Stimulated activated CD8-positive, alpha-beta memory T cell treated with anti-CD3 and anti-CD28 coated beads, Interleukin-4, amount 100 ng/mL, for 1 hour (primary cell): ENCODE data around the gene STXBP4.

Experiments used
- DNase-seq, 2 donors: peaks; one replicate each; pipeline ENCODE4 v3.0.0-alpha.2; 2020; ENCODE audit warnings: low read depth in 2 of 2, low spot score in 1 of 2

STXBP4 gene

GRCh38 chr17:54971147-54971546, 2.6 kb downstream of the STXBP4 start:
- no peak for DNase-seq

GRCh38 chr17:54971901-54972300, 3.3 kb downstream of the STXBP4 start:
- no peak for DNase-seq

GRCh38 chr17:54972406-54973138, 4.0 kb downstream of the STXBP4 start:
- DNase-seq: no peak

DNA sequence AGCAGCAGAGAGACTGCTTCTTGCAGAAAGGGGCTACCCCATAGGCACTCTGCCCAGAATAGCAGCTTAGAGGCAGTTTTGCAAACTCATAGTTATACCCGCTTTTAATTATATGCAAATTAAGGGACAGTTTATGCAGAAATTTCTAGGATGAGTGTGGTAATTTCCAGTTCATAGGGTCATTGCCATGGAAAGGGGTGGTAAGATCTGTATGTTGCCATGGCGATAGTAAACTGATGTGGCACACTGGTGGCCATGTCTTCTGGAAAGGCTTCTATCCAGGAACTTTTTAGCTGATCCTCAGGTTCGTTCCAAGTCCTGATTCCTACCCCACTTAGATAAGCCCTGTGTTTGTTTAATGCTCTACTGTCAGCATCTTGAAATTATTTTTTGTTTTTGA, 6.2 kb downstream of the STXBP4 start:
- no peak for DNase-seq

GRCh38 chr17:54976316-54976715, 7.8 kb downstream of the STXBP4 start:
- DNase-seq: no peak

DNA sequence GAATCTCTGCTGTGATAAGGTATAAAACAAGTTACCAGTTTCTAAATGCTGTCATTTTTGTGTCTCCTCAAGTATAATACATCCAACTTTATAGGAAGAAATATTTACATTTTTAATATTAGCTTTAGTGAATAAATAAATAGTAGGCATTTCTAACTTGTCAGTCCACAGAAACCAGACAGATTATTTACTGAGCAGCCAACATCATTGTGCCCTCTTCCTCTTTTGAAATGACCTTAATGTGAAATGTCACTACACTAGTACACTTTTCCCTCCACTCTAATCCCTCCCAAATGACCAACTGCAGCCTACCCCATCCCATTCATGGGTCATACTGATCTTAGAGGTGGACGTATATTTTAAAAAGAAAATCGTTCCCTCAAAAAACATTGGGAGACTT, 9.2 kb downstream of the STXBP4 start:
- no peak for DNase-seq

DNA sequence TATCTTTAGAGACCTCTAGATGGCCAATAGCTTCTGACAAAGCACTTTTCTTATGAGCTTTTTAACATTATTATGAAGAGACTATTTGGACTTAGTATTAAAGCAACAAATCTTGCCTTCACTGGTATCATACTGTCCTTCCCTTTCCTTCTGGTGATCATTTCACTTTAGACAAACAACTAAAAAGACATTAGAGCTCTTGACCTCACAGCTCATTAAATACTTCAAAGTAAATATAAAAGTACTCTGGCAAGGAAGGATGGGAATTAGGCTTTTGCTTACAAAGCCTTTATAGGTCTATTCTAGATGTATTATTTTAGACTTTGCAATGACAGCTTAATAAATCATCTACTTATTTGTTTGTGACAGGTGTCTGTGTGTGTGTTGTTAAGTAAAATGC, 11.1 kb downstream of the STXBP4 start:
- DNase-seq: no peak

GRCh38 chr17:54980375-54980774, 11.8 kb downstream of the STXBP4 start:
- DNase-seq: no peak

DNA sequence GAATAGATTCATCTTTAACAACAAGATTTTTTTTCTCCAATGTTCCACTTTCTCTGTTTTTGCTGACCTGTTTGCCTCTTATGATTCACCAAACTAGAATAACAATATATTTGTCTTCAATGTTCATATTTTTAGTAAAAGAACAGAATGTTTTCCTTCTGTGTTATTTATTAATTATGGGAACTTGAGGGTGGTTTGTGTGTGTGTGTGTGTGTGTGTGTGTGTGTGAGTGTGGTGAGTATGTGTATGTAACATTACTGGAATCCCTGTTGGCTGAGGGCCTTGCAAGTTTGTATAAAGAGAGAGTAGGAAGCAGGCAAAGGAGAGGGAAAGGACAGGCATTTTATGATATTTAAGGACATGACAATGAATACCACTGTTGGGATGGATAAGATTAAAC, 13.8 kb downstream of the STXBP4 start:
- no peak for DNase-seq

DNA sequence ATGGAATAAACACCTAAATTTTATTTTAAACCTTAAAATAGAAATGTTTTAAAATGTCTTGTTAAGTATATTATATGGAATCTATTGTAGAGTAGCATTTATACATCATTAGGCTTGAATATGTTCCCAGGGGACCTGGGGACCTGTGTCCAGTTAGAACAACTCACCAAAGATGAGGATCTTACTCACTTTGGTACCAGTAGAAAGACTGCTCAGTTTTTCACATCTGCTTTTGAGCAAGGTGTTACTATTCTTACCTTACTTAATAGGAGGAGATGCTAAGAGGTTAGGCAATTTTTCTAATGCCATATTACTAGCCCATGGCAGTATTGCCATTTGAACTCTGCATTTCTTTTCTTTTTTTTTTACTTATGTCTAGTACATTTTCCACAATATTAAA, 14.7 kb downstream of the STXBP4 start:
- no peak for DNase-seq

- DNase-seq: no peak
Observed at GRCh38 chr17:54985476-54985875, 16.9 kb downstream of the STXBP4 start.

GRCh38 chr17:54990118-54990517, 21.6 kb downstream of the STXBP4 start:
- no peak for DNase-seq

DNA sequence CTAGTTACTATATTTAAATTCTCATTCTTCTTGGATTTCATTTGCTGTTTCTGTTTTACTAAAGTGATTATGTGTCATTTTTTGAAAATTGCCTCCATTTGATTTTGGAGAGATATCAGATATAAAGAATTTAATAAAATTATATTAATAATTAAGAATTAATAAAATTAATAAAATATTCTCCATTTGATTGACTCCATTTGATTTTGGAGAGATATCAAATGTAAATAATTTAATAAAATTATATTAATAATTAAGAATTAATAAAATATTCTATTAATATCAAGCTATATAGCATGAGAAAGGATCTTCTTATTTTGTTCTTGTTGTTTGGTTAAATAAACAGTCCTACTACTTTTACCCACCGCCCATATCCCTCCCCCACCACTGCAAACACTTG, 23.0 kb downstream of the STXBP4 start:
- DNase-seq: no peak

DNA sequence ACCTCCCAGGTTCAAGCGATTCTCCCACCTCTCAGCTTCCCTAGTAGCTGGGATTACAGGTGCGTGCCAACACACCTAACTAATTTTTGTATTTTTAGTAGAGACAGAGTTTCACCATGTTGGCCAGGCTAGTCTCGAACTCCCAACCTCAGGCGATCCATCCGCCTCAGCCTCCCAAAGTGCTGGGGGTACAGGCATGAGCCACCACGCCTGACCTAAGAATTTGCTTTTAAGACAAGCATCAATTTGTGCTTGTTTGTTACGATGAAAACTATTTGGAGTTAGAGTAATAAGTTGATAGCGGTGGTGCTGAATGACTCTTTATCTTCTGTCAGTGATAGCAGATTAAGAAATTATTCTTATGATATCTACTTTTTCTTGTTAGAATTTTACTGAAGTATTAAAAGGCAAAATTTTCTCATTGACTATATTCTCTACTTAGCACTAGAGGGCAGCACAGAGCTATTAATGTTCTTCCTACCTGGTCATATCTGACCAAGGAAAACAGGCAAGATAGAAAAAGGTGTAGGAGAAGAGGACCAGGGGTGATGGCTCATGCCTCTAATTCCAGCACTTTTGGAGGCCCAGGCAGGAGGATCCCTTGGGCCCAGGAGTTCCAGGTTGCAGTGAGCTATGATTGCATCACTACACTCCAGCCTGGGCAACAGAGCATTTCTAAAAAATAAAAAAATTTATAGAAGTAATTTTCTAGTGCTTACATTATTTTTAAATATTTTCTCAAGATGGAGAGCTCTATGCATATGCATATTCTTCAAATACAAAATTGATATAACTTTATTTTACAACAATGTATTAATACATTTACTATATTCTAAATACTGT, 24.5 kb downstream of the STXBP4 start:
- no peak for DNase-seq

GRCh38 chr17:54996441-54996840, 27.9 kb downstream of the STXBP4 start:
- no peak for DNase-seq

- DNase-seq: no peak
Observed at GRCh38 chr17:55002458-55002857, 33.9 kb downstream of the STXBP4 start.

DNA sequence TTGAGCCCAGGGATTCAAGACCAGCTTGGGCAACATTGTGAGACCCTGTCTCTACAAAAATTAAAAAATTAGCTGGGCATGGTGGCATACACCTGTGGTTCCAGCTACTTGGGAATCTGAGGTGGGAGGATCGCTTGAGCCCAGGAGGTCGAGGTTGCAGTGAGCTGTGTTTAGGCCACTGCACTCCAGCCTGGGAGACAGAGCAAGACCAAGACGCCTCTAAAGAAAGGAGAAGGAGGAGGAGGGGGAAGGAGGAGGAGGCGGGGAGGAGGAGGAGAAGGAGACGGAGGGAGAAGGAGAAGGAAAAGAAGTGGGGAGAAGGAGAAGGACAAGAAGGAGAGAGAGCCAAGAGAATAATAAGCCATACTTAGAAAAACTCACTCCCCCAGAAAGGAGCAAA, 35.9 kb downstream of the STXBP4 start:
- DNase-seq: no peak

DNA sequence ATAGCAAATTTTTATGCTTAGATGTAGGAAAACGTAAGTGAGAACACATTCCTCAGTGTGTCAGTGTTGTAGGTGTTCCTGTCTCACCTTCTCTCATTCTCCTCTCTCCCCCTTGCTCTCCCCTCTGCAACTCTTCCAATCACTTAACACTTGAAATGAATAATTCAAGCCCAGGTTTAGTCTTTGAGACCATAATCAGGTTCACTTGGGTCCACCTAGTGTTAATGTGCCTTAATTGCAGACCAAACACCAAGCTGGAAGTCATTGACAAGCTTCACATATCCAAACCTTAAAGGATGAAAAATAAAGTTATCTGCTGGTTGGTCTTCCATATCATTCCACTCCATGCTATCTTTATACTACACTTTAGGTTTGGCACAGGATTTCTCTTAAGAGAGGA, 37.0 kb downstream of the STXBP4 start:
- DNase-seq: no peak

DNA sequence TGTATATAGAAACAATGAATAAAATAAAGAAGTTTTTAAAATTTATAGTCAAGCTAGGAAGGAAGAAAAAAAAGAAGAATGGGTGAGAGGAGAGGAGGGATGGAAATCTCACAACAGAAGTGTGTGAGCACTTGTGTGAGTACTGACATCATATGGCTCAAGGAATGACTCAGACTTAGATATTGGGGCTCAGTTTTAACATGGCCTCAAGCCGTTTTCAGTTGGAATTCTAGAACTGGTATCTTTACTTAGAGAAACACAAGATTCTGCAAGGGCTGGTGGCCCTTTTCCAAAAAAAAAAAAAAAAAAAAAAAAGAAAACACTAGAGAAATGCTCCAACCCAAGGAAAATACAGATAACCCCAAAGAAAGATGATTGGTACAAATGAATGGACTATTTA, 55.1 kb downstream of the STXBP4 start:
- no peak for DNase-seq

- no peak for DNase-seq
Observed at GRCh38 chr17:55037828-55038227, 69.3 kb downstream of the STXBP4 start.

DNA sequence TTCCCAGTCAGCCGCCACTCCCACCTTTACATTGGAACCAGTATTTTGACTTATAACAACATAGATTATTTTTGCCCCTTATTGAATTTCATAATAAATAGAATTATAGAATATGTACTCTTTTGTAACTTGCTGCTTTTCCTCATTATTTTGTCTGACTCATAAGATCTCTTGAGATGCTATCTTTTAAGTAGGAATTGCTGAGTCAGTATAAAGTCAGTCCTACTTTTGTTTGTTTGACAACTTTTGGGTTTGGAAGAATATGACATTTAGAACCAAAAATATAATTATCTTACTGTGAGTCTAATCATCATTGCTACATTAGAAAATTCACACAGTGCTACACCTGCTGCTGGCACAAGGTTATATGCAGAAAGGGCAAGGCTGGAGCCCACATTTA, 69.7 kb downstream of the STXBP4 start:
- no peak for DNase-seq

- DNase-seq: no peak
Observed at GRCh38 chr17:55040611-55041010, 72.0 kb downstream of the STXBP4 start.

DNA sequence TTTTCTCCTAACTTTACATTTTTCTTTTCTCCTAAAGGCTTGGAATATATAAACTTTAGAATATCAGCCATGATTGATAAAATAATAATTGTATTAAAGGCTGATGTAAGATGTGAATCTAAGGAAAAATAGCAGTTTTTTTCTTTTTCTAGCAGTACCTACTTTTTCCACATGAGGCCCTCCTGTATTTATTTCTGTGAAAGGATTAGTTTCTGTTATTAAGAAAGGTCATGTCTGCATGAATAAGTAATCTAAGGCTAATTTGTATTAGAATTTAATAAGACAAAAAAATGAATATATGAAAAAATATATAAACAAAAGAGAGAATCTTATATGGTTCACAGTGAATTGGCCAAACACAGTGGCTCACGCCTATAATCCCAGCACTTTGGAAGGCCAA, 85.3 kb downstream of the STXBP4 start:
- DNase-seq: no peak
